Stimulated activated CD8-positive, alpha-beta memory T cell treated with anti-CD3 and anti-CD28 coated beads, Interleukin-12 subunit alpha, Interleukin-12 subunit beta, amount 100 ng/mL, for 24 hours (primary cell): ENCODE measurements around the gene EMID1.
"Not testable (repeated sequence)": the region's sequence is repeated elsewhere in the genome, so short reads cannot be mapped to it uniquely, and the experiment has no call there.

ENCODE experiments used
- DNase-seq: peaks from one replicate; pipeline ENCODE4 v3.0.0-alpha.2; 2020; ENCODE audit errors: extremely low read depth

Gene EMID1

DNA sequence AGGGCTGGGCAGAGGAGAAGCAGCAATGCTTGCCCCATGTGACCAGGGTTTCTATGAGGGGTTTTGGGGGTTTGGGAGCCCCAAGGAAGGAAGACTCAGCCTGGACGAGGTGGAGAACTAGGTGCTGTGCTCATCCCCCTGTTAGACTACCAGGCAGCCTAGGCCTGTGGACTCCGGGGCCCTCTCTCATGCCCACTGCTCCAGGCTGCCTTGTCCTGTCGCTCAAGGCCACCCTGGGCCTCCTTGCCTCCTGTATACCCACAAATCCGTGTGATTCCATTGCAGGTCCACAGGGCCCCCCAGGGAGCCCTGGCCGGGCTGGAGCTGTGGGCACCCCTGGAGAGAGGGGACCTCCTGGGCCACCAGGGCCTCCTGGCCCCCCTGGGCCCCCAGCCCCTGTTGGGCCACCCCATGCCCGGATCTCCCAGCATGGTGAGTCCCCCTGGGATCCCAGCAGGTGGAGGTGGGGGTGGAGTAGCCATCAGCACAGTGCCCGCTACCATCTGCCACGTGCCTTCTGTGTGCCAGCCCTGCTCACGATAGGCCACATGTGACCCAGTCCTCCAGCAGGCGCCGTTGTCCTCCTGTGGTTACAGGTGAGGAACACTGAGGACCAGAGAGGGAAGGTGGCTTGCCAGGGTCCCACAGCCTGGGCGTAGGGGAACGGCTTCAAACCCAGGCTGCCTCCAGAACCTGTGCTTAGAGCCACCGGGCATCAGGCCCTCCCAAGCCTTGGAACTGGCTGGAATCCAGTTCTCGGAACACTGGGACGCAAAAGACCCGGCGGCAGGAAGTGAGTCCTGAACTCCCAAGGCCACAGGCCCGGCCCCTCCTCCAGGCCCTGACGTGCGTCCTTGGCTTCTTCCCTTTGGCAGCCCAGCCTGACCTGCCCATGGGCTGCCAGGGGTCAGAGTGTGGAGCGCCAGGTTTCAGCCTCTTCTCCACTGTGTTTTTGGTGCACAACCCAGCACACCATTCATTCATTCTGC, 26.6 kb downstream of the EMID1 start:
- no peak for DNase-seq

- DNase-seq, result no peak
These were observed 27.7 kb downstream of the EMID1 start for GRCh38 chr22:29233277-29233877.

DNA sequence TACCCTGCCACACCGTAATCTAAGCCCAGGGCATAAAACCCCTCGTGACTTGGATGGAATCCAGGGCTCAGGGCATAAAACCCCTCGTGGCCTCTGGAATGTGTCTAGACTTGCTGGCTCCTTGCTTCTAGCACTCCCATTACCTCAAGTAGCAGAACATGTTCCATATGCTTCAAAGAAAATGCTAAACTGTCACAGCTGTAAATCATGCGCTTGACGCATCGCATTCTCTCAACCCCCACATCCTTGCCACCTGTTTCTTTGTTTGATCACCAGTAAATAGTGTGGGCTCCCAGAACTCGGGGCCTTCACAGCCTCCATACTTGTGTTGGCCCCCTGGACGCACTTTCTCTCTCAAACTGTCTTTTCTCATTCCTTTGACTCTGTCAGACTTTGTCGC, 34.8 kb downstream of the EMID1 start:
- not testable (repeated sequence) for DNase-seq

- no peak for DNase-seq
These were observed 38.3 kb downstream of the EMID1 start for GRCh38 chr22:29243874-29244446.

GRCh38 chr22:29244785-29245625, 39.3 kb downstream of the EMID1 start:
- DNase-seq, result no peak

DNA sequence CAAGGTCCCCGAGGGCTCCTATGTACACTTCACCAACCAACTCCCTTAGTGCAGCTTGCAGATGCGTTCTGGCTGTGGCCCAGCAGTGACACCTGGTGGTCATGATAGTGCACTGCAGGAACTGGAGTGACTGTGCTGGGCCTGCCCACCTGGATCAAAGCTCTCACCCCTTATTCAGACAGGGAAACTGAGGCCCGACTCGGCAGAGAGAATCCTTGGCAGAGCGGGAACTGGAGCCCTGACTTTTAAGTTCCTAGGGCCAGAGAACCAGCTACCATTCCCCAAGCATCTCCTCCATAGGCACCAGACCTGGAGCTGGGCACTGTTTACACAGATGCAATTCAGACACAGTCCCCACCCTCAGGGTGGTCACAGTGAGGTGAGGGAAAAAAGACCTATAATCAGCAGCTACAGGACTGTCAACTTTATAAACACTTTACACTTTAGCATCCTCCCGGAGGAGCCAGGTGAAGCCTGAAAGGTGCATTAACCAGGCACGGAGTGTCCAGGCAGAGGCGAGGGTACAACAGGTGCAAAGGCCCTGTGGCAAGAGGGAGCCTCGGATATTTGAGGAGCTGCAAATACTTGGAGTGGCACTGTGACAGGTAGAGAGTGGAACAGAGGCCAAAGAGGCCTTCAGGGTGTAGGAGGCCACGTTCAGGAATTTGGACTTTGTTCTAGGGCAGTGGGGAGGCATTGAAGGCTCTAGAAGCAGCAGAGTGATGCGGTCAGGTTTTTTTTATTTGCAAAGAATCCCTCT, 40.1 kb downstream of the EMID1 start:
- no peak for DNase-seq

DNA sequence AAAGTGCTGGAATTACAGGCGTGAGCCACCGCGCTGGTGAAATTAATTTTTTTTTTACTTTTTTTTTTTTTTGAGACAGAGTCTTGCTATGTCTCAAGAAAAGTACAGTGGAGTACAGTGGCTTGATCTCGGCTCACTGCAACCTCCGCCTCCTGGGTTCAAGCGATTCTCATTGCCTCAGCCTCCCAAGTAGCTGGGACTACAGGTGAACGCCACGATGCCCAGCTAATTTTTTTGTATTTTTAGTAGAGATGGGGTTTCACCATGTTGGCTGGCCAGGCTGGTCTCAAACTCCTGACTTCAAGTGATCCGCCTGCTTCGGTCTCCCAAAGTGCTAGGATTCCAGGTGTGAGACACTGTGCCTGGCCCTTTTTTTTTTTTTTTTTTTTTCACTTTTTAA, 42.2 kb downstream of the EMID1 start:
- DNase-seq, result not testable (repeated sequence)

GRCh38 chr22:29251265-29251664, 45.6 kb downstream of the EMID1 start:
- DNase-seq, result no peak

- DNase-seq, result no peak
These were observed 46.5 kb downstream of the EMID1 start for GRCh38 chr22:29251981-29252911.

DNA sequence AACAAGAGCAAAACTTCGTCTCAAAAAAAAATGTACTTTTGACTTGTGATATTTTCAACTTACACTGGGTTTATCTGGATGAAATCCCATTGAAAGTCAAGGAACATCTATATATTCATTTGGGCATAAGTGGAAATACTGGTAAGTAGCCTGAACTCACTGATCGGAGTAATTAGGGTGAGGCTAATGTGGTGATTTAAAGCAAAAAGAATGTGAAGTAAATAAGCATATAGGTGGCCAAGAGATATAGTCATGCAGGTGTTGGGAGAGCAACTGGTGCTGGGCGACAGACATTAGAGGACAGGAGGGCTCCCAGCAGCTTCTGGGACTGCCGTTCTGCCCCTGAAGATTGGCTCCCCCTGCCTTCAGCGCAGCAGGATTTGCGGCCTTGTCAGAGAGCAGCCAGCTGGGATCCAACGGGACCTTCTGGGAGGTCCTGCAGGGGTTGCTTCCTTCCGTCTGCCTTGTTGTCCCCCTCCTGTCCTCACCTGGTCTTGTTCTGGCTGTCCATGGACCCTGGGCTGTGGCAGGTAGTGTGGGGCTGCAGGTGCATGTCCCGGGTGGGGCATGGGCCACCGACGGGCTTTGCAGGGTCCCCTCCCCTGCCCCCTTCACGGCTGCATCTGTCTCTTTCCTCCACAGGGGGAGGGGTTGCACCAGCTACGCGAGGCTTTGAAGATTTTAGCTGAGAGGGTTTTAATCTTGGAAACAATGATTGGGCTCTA, 48.0 kb downstream of the EMID1 start:
- no peak for DNase-seq

GRCh38 chr22:29254286-29254660, 48.6 kb downstream of the EMID1 start:
- no peak for DNase-seq

DNA sequence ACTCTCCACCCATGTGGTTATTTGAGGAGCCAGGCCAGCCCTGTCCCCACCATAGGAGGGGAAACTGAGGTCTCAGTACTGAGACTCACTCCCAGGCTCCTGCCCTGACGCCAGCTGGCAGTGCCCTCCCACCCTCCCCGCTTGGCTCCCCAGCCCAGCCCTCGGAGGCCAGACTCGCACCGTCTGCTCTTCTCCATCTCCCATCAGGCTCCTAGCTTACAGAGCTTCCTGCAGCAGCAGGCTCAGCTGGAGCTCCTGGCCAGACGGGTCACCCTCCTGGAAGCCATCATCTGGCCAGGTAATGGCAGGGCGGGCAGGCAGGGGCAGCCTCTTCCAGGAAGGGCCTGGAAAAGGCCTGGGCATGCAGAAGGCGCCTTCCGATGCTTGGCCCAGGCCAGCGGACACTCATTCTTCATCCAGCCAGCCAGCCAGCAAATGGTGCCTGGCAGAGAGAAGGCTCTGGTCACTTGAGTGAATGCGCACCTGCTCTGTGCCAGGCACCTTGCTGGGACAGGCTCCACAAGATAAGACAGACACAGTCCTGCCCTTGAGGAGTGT, 49.4 kb downstream of the EMID1 start:
- no peak for DNase-seq

DNA sequence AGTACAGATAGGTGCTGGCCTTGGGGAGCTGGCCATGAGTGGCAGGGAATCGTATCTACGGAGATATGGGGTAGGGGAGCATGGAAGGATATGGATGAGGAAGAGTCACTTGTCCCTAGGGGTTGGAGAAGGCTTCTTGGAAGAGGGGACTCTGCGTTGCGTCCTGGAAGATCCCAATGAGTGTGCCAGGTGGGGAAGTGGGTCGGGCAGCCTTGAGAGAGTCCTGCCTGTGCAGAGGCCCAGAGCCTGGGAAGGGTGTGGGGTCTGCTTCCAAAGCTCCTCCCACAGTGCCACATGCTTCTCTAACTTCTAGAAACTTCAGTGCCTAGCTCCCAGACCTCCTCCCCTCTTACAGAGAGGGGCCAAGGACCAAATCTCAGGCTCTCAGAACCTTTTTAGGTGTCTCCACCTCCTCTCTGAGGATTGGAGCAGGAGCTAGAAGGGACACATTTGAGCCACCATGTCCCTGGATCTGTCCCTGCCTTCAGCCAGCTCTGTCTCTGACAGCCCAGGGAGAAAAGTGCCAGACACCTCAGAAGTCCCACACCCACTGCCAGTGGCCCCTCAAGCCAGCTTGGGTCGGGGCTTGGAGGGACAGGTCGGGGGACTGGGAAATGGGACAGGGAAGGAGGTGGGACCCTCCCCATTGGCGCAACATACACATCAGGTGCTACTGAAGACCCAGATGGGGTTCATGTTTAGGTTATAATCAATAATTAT, 51.1 kb downstream of the EMID1 start:
- DNase-seq, result no peak

GRCh38 chr22:29257751-29258181, 52.1 kb downstream of the EMID1 start:
- no peak for DNase-seq

- DNase-seq, result no peak
These were observed 52.9 kb downstream of the EMID1 start for GRCh38 chr22:29258407-29259252.

- DNase-seq, result no peak
These were observed 53.7 kb downstream of the EMID1 start for GRCh38 chr22:29259253-29259899.

DNA sequence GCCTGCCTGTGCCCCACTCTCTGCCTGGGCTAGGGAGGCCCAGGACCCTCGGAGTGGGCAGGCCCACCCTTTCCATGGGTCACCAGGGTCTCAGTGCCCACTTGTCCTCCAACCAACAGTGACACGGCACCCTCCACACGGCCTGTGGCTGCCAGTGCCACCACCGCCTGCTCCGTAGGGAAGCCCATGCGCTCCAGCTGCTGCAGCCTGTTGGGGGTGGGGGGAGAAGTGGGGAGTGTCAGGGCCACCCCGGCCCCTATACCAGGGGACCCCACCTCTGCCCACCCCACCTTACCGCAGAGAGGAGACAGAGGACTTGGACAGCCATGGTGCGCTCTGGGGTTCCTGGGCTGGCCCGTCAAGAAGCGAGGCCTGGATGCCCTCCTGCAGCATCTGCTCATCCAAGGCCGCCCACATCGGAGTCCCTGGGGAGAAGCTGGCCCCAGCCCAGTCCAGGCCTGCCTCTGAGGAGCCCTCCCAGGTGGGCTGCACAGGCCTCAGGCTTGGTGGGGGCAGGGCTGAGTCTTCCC, 54.4 kb downstream of the EMID1 start:
- DNase-seq, result no peak
